ENCODE data around the gene NCOA6.

The NCOA6 gene

GRCh38 chr20:34708621-34709043 lies 116.8 kb downstream of the NCOA6 start:
- DNase-seq (ENCODE audit: low read depth, low spot score): peak; percentile 42
- no peak for TF ChIP-seq SUZ12 (IDR thresholded peaks at IDR 0.05; ENCODE audit: extremely low read depth, insufficient read depth, insufficient read length)
- no peak for TF ChIP-seq ZNF274 (IDR thresholded peaks at IDR 0.05; ENCODE audit: low read depth, low read length)
- TF ChIP-seq YY1 (IDR thresholded peaks at IDR 0.05; ENCODE audit: insufficient read depth, insufficient read length): no peak
- H3K27me3 ChIP-seq (ENCODE audit: insufficient read depth, insufficient read length): peaks cover 26% of the 10 kb centered on the region
- peaks cover 20% of the 10 kb centered on the region for H3K36me3 ChIP-seq (ENCODE audit: insufficient read depth, insufficient read length, low read length)
- peak overlapping the region; percentile 64 for H3K4me3 ChIP-seq (ENCODE audit: insufficient read length, low read depth)
- H3K9me3 ChIP-seq (ENCODE audit: insufficient read depth, low read length): no peaks in the 10 kb centered on the region
- peak overlapping the region; percentile 81 for H3K9ac ChIP-seq (ENCODE audit: insufficient read length, low read depth)
- H3K4me1 ChIP-seq (ENCODE audit: insufficient read depth, insufficient read length): peaks cover 14% of the 10 kb centered on the region

GRCh38 chr20:34706912-34707784 lies 118.3 kb downstream of the NCOA6 start:
- Histone ChIP-seq H3K27me3 (ENCODE audit: insufficient read depth, insufficient read length) (peaks cover 35% of the 10 kb centered on the region), H3K36me3 (ENCODE audit: insufficient read depth, insufficient read length, low read length) (peaks cover 13% of the 10 kb centered on the region), H3K9me3 (ENCODE audit: insufficient read depth, low read length) (no peaks in the 10 kb centered on the region), H3K4me1 (ENCODE audit: insufficient read depth, insufficient read length) (peaks cover 14% of the 10 kb centered on the region), H3K4me3 (ENCODE audit: insufficient read length, low read depth) (no peak overlapping the region), H3K9ac (ENCODE audit: insufficient read length, low read depth) (no peak overlapping the region)
- TF ChIP-seq YY1 (IDR thresholded peaks at IDR 0.05; ENCODE audit: insufficient read depth, insufficient read length): no peak
- no peak for TF ChIP-seq SUZ12 (IDR thresholded peaks at IDR 0.05; ENCODE audit: extremely low read depth, insufficient read depth, insufficient read length)
- no peak for TF ChIP-seq ZNF274 (IDR thresholded peaks at IDR 0.05; ENCODE audit: low read depth, low read length)
- DNase-seq (ENCODE audit: low read depth, low spot score): no peak

GRCh38 chr20:34706302-34706875 lies 119.1 kb downstream of the NCOA6 start:
- H3K36me3 ChIP-seq (ENCODE audit: insufficient read depth, insufficient read length, low read length): peaks cover 6% of the 10 kb centered on the region
- TF ChIP-seq SUZ12 (IDR thresholded peaks at IDR 0.05; ENCODE audit: extremely low read depth, insufficient read depth, insufficient read length) (no peak), ZNF274 (IDR thresholded peaks at IDR 0.05; ENCODE audit: low read depth, low read length) (no peak), YY1 (IDR thresholded peaks at IDR 0.05; ENCODE audit: insufficient read depth, insufficient read length) (no peak)
- H3K9ac ChIP-seq (ENCODE audit: insufficient read length, low read depth): no peak overlapping the region
- no peak overlapping the region for H3K4me3 ChIP-seq (ENCODE audit: insufficient read length, low read depth)
- no peaks in the 10 kb centered on the region for H3K9me3 ChIP-seq (ENCODE audit: insufficient read depth, low read length)
- H3K27me3 ChIP-seq (ENCODE audit: insufficient read depth, insufficient read length): peaks cover 31% of the 10 kb centered on the region
- no peak for DNase-seq (ENCODE audit: low read depth, low spot score)
- peaks cover 14% of the 10 kb centered on the region for H3K4me1 ChIP-seq (ENCODE audit: insufficient read depth, insufficient read length)

GRCh38 chr20:34705397-34706301 lies 119.8 kb downstream of the NCOA6 start:
- H3K9ac ChIP-seq (ENCODE audit: insufficient read length, low read depth): peak overlapping the region; percentile 72
- H3K4me1 ChIP-seq (ENCODE audit: insufficient read depth, insufficient read length): peaks cover 7% of the 10 kb centered on the region
- no peak overlapping the region for H3K4me3 ChIP-seq (ENCODE audit: insufficient read length, low read depth)
- H3K9me3 ChIP-seq (ENCODE audit: insufficient read depth, low read length): no peaks in the 10 kb centered on the region
- TF ChIP-seq YY1 (IDR thresholded peaks at IDR 0.05; ENCODE audit: insufficient read depth, insufficient read length) (no peak), SUZ12 (IDR thresholded peaks at IDR 0.05; ENCODE audit: extremely low read depth, insufficient read depth, insufficient read length) (no peak), ZNF274 (IDR thresholded peaks at IDR 0.05; ENCODE audit: low read depth, low read length) (no peak)
- no peaks in the 10 kb centered on the region for H3K36me3 ChIP-seq (ENCODE audit: insufficient read depth, insufficient read length, low read length)
- H3K27me3 ChIP-seq (ENCODE audit: insufficient read depth, insufficient read length): peaks cover 23% of the 10 kb centered on the region
- no peak for DNase-seq (ENCODE audit: low read depth, low spot score)

GRCh38 chr20:34705008-34705396 lies 120.4 kb downstream of the NCOA6 start:
- Histone ChIP-seq H3K4me3 (ENCODE audit: insufficient read length, low read depth) (peak overlapping the region; percentile 76), H3K4me1 (ENCODE audit: insufficient read depth, insufficient read length) (peaks cover 6% of the 10 kb centered on the region), H3K27me3 (ENCODE audit: insufficient read depth, insufficient read length) (peaks cover 17% of the 10 kb centered on the region), H3K9ac (ENCODE audit: insufficient read length, low read depth) (peak overlapping the region; percentile 72), H3K36me3 (ENCODE audit: insufficient read depth, insufficient read length, low read length) (no peaks in the 10 kb centered on the region), H3K9me3 (ENCODE audit: insufficient read depth, low read length) (no peaks in the 10 kb centered on the region)
- no peak for DNase-seq (ENCODE audit: low read depth, low spot score)
- no peak for TF ChIP-seq SUZ12 (IDR thresholded peaks at IDR 0.05; ENCODE audit: extremely low read depth, insufficient read depth, insufficient read length)
- no peak for TF ChIP-seq YY1 (IDR thresholded peaks at IDR 0.05; ENCODE audit: insufficient read depth, insufficient read length)
- TF ChIP-seq ZNF274 (IDR thresholded peaks at IDR 0.05; ENCODE audit: low read depth, low read length): no peak

- Histone ChIP-seq H3K9ac (ENCODE audit: insufficient read length, low read depth) (peak within 1 kb of the TSS; percentile 88), H3K4me3 (ENCODE audit: insufficient read length, low read depth) (peak within 1 kb of the TSS; percentile 76), H3K4me1 (ENCODE audit: insufficient read depth, insufficient read length) (peaks cover 6% of the 10 kb centered on the region), H3K27me3 (ENCODE audit: insufficient read depth, insufficient read length) (peaks cover 16% of the 10 kb centered on the region), H3K9me3 (ENCODE audit: insufficient read depth, low read length) (no peaks in the 10 kb centered on the region), H3K36me3 (ENCODE audit: insufficient read depth, insufficient read length, low read length) (no peaks in the 10 kb centered on the region)
- DNase-seq (ENCODE audit: low read depth, low spot score): peak; percentile 74
- TF ChIP-seq YY1 (IDR thresholded peaks at IDR 0.05; ENCODE audit: insufficient read depth, insufficient read length) (no peak), ZNF274 (IDR thresholded peaks at IDR 0.05; ENCODE audit: low read depth, low read length) (no peak), SUZ12 (IDR thresholded peaks at IDR 0.05; ENCODE audit: extremely low read depth, insufficient read depth, insufficient read length) (no peak)
These were observed 121.1 kb downstream of the NCOA6 start, which contains the start of gene TP53INP2 for GRCh38 chr20:34704177-34705007. TP53INP2 (plus strand) TSS chr20:34704344; CDS start chr20:34708740, 4,396 bp downstream.
